Activated CD8-positive, alpha-beta T cell treated with anti-CD3 and anti-CD28 coated beads for 36 hours (primary cell): ENCODE measurements around the gene TFCP2L1. TPM values are rescaled to one million over a fixed set of nuclear protein-coding genes. Genes with fewer than 3 reads are reported as not detected.

Source experiments
- ATAC-seq: fragments of 200-7000 bp; cut with Tn5 transposase; one replicate; pipeline ENCODE4 v1.10.0; 2021; ENCODE audit warnings: mild to moderate bottlenecking, moderate library complexity
- CTCF ChIA-PET: fragments of 350-600 bp; sonication (Branson Sonifier 250); formaldehyde crosslinking; loops from one replicate; lab custom pipeline; 2021; ENCODE audit warnings: antibody characterized with exemption; lab: Charles Lee
- POLR2A ChIA-PET: fragments of 350-600 bp; sonication (Branson Sonifier 250); formaldehyde crosslinking; loops from one replicate; lab custom pipeline; 2021; ENCODE audit warnings: antibody characterized with exemption; lab: Charles Lee
- DNase-seq: peaks from one replicate; pipeline ENCODE4 v3.0.0-alpha.2; 2020
- H3K27ac Mint-ChIP-seq: one replicate; pipeline ENCODE4 v1.8.0; 2021; ENCODE audit warnings: mild to moderate bottlenecking, mixed read lengths
- H3K27me3 Mint-ChIP-seq: one replicate; pipeline ENCODE4 v1.8.0; 2021; ENCODE audit warnings: mixed read lengths
- H3K36me3 Mint-ChIP-seq: one replicate; pipeline ENCODE4 v1.8.0; 2021; ENCODE audit warnings: low read depth, mixed read lengths
- H3K4me1 Mint-ChIP-seq: one replicate; pipeline ENCODE4 v1.8.0; 2021; ENCODE audit warnings: low read depth, mixed read lengths
- H3K4me3 Mint-ChIP-seq: one replicate; pipeline ENCODE4 v1.8.0; 2021; ENCODE audit warnings: mild to moderate bottlenecking, moderate library complexity, mixed read lengths
- H3K9me3 Mint-ChIP-seq: one replicate; pipeline ENCODE4 v1.8.0; 2021; ENCODE audit warnings: mixed read lengths
- intact Hi-C: fragments of 100-400 bp; cut with micrococcal nuclease; formaldehyde crosslinking; loops from one replicate; pipeline ENCODE4 v1.10.0; 2022
- total RNA-seq, 2 experiments: library from RNA; stranded (reverse); gene quantifications; one replicate each; pipeline ENCODE4 v1.2.3, GENCODE V29; 2021
- TF ChIP-seq, protein P1 (sequence below): fragments of 200-600 bp; IDR thresholded peaks from one replicate; pipeline ENCODE4 v1.8.0; 2022; ENCODE audit warnings: antibody characterized with exemption, mild to moderate bottlenecking

TFCP2L1 gene
- total RNA-seq, 2 experiments from 2014 or later = 0.04 TPM; not detected in 1

DNA sequence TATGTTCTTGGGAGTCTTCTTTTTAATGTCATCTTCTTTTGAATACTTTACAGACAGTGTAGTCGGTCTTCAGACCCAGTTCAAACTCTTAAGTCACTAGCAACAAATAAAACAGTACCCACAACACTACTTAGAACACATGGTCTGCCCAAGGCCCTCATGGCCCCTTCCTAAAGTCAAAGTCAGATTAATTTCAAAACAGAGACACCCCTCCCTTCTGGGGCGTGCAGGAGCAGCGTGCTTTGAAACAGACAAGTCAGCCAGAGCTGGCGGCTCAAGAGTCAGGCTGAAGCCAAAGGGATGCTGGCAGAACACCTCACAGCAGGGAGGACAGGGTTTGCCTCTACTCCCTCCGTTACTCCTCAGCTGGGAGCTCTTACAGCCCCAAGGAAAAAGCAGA lies 77.5 kb downstream of the TFCP2L1 start:
- no peak for DNase-seq
- intact Hi-C loops = no loop called here
- Mint-ChIP-seq H3K4me1 (no peaks in the 10 kb centered on the region), H3K27ac (no peak overlapping the region), H3K9me3 (no peaks in the 10 kb centered on the region), H3K4me3 (no peak overlapping the region), H3K36me3 (no peaks in the 10 kb centered on the region), H3K27me3 (no peaks in the 10 kb centered on the region)
- ChIA-PET POLR2A (no interaction called here), CTCF (no interaction called here)
- no peak for ATAC-seq
- TF ChIP-seq, protein P1, sequence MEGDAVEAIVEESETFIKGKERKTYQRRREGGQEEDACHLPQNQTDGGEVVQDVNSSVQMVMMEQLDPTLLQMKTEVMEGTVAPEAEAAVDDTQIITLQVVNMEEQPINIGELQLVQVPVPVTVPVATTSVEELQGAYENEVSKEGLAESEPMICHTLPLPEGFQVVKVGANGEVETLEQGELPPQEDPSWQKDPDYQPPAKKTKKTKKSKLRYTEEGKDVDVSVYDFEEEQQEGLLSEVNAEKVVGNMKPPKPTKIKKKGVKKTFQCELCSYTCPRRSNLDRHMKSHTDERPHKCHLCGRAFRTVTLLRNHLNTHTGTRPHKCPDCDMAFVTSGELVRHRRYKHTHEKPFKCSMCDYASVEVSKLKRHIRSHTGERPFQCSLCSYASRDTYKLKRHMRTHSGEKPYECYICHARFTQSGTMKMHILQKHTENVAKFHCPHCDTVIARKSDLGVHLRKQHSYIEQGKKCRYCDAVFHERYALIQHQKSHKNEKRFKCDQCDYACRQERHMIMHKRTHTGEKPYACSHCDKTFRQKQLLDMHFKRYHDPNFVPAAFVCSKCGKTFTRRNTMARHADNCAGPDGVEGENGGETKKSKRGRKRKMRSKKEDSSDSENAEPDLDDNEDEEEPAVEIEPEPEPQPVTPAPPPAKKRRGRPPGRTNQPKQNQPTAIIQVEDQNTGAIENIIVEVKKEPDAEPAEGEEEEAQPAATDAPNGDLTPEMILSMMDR = no peak

DNA sequence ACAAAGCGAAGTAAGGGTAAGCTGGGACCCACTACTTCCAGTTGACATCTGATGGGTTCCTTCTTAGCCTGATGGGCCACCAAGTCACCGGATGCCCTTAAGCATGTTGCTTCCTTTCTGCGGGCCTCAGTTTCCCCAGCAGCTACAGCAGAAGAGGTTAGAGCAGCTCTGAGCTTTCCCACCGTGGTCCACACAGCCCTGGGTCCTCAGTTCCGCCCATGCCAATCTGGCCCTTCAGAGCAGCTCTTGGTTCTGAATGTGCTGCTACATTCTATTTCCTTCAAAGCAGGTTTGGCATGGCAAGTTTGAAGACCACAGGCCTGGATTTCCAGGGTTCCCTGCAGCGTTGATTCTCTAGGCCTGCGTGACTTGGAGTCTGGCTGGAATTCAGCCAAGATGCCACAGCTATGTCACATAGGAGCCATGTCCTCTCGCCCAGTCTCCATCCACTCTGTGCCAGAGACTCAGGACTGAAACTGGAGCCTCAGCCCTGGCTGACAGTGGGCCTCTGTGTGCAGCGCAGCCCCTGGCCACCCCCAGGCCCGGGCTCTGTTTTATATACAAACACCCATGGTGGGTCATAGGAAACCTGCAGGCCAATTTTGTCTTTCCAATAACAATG lies 79.6 kb downstream of the TFCP2L1 start:
- CTCF ChIA-PET = no interaction called here
- no peaks in the 10 kb centered on the region for H3K9me3 Mint-ChIP-seq
- intact Hi-C loops = no loop called here
- DNase-seq (no peak), ATAC-seq (no peak)
- no peaks in the 10 kb centered on the region for H3K4me1 Mint-ChIP-seq
- H3K27me3 Mint-ChIP-seq = no peaks in the 10 kb centered on the region
- no peak overlapping the region for H3K27ac Mint-ChIP-seq
- POLR2A ChIA-PET = no interaction called here
- TF ChIP-seq, protein P1 = no peak
- no peak overlapping the region for H3K4me3 Mint-ChIP-seq
- no peaks in the 10 kb centered on the region for H3K36me3 Mint-ChIP-seq

- ChIA-PET POLR2A (no interaction called here), CTCF (interaction anchor here (1.1 kb wide), 1 partner anchor 9 kb away, joined by 3 read pairs; no protein-coding TSS in a partner anchor)
- no peaks in the 10 kb centered on the region for H3K9me3 Mint-ChIP-seq
- no peak overlapping the region for H3K27ac Mint-ChIP-seq
- intact Hi-C loops = no loop called here
- ATAC-seq = no peak
- H3K36me3 Mint-ChIP-seq = no peaks in the 10 kb centered on the region
- no peaks in the 10 kb centered on the region for H3K4me1 Mint-ChIP-seq
- DNase-seq = no peak
- H3K4me3 Mint-ChIP-seq = no peak overlapping the region
- TF ChIP-seq, protein P1 = no peak
- H3K27me3 Mint-ChIP-seq = no peaks in the 10 kb centered on the region
Observed at GRCh38 chr2:121203591-121204249, 81.3 kb downstream of the TFCP2L1 start.

DNA sequence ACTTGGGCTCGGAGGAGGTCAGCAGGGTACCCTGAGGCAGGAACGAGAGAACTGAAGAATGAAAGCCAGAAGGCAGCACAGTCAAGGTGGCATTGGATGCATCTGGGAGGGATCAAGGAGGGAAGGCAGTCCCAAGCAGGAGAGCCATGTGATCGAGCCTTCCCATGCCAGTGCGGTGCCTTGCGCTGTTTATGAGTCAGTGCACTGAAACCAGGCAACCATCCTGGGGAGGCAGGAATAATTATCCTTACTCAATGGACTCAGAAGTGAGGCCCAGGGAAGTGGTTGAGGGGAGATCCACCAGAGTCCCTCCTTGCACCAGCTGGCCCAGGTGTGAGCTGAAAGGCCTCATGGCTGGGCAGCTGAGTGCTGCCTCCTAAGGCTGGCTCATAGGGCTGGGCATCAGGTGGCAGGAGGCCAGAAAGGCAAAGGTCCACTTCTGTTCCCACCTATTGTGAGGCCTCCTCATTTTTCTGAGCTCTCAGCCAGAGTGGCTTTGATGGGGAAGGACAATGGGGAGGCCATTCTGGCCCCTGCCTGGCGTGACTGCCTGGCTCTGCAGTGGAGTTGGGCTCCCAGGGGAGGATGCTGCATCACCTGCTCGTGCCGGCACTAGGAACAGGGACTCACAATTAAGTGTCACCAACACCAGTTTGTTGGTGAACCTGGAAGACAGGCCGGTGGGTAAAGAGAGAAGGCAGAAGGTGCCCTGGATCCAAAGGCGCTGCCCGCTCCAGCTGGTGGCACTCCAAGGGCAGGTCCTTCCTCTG lies 82.3 kb downstream of the TFCP2L1 start:
- no peaks in the 10 kb centered on the region for H3K27me3 Mint-ChIP-seq
- no peak overlapping the region for H3K27ac Mint-ChIP-seq
- H3K9me3 Mint-ChIP-seq = no peaks in the 10 kb centered on the region
- no peak for ATAC-seq
- intact Hi-C loops = no loop called here
- H3K4me1 Mint-ChIP-seq = no peaks in the 10 kb centered on the region
- ChIA-PET CTCF (interaction anchor here (1.1 kb wide), 1 partner anchor 8 kb away, joined by 3 read pairs; no protein-coding TSS in a partner anchor), POLR2A (no interaction called here)
- H3K36me3 Mint-ChIP-seq = no peaks in the 10 kb centered on the region
- TF ChIP-seq, protein P1 = no peak
- no peak for DNase-seq
- no peak overlapping the region for H3K4me3 Mint-ChIP-seq

DNA sequence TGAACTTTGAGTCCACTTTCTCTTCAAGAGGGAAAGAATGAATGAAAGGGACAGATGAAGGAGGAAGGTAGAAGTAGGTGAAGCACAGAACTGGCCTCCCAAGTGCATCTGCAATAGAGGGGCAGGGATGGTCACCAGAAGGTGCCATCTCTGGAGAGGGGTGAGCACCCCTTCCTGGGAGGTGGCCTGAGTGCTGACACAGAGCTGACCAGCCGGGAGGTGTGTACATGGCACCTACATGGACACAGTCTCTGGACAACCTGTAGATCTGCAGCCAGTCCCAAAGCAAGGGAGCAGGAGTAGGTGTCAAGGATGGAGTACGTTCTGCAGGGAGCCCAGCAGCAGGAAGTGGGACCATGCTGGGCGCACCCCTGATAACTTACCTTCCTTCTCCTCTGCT lies 83.2 kb downstream of the TFCP2L1 start:
- intact Hi-C loops = no loop called here
- no peaks in the 10 kb centered on the region for H3K9me3 Mint-ChIP-seq
- no peak for ATAC-seq
- DNase-seq = no peak
- ChIA-PET POLR2A (no interaction called here), CTCF (no interaction called here)
- no peak overlapping the region for H3K4me3 Mint-ChIP-seq
- TF ChIP-seq, protein P1 = no peak
- H3K27ac Mint-ChIP-seq = no peak overlapping the region
- no peaks in the 10 kb centered on the region for H3K36me3 Mint-ChIP-seq
- no peaks in the 10 kb centered on the region for H3K27me3 Mint-ChIP-seq
- no peaks in the 10 kb centered on the region for H3K4me1 Mint-ChIP-seq
